AG04449 (cell line): ENCODE measurements around the gene PRRC2B.
"Not testable (repeated sequence)": the region's sequence is repeated elsewhere in the genome, so short reads cannot be mapped to it uniquely, and the experiment has no call there.

Experiments
- CTCF ChIA-PET: fragments of 350-600 bp; formaldehyde crosslinking; extraction: SDS; loops from one replicate; lab custom pipeline; 2021; ENCODE audit warnings: antibody characterized with exemption; lab: Yijun Ruan, JAX
- POLR2A ChIA-PET: fragments of 400-600, 350-600 bp; formaldehyde crosslinking; extraction: SDS; loops from one replicate; lab custom pipeline; 2020; ENCODE audit warnings: antibody characterized with exemption, inconsistent platforms; lab: Yijun Ruan, JAX
- DNase-seq: peaks from one replicate; pipeline ENCODE4 v3.0.0-alpha.2; 2010; ENCODE audit warnings: low read depth, low spot score
- H3K4me3 ChIP-seq: 2 replicates; pipeline ENCODE4 v1.5.1; 2011; ENCODE audit warnings: low read depth, mild to moderate bottlenecking, control low read depth, low read length
- TF ChIP-seq, protein P1 (sequence below): IDR thresholded peaks from one replicate; pipeline ENCODE4 v1.5.1; 2011; ENCODE audit warnings: mild to moderate bottlenecking, moderate library complexity, low read length, control low read depth, inconsistent platforms; ENCODE audit not compliant: insufficient read depth; ENCODE audit errors: missing control alignments

Gene PRRC2B

DNA sequence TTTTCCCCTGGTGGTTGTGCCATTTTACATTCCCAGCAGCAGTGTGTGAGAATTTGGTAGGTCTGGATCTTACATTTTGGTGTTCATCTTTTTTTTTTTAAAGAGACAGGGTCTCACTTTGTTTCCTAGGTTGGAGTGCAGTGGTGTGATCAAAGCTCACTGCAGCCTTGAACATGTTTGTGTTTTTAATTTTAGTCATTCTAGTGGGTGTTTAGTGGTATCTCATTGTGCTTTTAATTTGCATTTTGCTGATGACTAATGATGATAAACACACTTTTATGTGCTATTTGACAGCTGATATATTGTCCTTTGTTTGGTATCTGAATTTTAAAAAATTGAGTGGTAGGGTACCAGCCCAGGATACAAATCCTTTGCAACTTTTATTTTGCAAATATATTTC is 55.4 kb downstream of the PRRC2B start:
- TF ChIP-seq, protein P1, sequence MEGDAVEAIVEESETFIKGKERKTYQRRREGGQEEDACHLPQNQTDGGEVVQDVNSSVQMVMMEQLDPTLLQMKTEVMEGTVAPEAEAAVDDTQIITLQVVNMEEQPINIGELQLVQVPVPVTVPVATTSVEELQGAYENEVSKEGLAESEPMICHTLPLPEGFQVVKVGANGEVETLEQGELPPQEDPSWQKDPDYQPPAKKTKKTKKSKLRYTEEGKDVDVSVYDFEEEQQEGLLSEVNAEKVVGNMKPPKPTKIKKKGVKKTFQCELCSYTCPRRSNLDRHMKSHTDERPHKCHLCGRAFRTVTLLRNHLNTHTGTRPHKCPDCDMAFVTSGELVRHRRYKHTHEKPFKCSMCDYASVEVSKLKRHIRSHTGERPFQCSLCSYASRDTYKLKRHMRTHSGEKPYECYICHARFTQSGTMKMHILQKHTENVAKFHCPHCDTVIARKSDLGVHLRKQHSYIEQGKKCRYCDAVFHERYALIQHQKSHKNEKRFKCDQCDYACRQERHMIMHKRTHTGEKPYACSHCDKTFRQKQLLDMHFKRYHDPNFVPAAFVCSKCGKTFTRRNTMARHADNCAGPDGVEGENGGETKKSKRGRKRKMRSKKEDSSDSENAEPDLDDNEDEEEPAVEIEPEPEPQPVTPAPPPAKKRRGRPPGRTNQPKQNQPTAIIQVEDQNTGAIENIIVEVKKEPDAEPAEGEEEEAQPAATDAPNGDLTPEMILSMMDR = no peak
- ChIA-PET CTCF (interaction anchor here (1.4 kb wide), 1 partner anchor 10 kb away, joined by 3 read pairs; no protein-coding TSS in a partner anchor), POLR2A (no interaction called here)
- no peak for DNase-seq
- no peak overlapping the region for H3K4me3 ChIP-seq

DNA sequence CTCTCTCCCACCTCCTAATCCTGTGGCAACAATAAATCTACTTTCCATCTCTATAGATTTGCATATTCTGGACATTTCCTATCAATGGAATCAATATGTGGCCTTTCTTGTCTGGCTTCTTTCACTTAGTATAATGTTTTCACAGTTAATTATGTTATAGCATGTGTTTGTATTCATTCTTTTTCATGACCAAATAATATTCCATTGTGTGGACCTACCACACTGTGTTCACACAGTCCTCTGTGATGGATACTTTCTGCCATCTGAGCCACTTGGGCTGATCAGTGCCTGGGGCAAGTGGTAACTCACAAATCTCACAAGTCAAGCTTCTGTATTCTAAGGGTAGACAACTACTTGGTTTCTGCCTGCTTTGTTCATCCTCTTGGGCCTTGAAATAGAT is 60.1 kb downstream of the PRRC2B start:
- ChIA-PET CTCF (interaction anchor here (1.6 to 1.9 kb wide), 2 partner anchors 104 kb away, joined by 9 to 10 read pairs; no protein-coding TSS in a partner anchor), POLR2A (interaction anchor here (0.7 kb wide), 1 partner anchor 785 kb away, joined by 4 read pairs; no protein-coding TSS in a partner anchor)
- no peak for DNase-seq
- TF ChIP-seq, protein P1 = no peak
- no peak overlapping the region for H3K4me3 ChIP-seq

DNA sequence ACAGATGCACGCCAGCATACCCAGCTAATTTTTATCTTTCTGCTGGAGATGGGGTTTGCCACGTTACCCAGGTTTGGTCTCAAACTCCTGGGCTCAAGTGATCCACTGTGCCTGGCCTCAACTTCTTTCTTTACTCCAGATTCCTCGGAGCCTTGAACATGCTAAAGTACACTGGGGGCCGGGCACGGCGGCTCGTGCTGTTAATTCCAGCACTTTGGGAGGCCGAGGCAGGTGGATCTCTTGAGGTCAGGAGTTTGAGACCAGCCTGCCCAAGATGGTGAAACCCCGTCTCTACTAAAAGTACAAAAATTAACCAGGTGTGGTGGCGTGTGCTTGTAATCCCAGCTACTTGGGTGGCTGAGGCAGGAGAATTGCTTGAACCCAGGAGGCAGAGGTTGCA is 61.8 kb downstream of the PRRC2B start:
- POLR2A ChIA-PET, H3K4me3 ChIP-seq, DNase-seq: not testable (repeated sequence)
- CTCF ChIA-PET = interaction anchor here (1.0 to 1.9 kb wide), 3 partner anchors 8 to 106 kb away, joined by 3 to 10 read pairs (median 4); no protein-coding TSS in a partner anchor

DNA sequence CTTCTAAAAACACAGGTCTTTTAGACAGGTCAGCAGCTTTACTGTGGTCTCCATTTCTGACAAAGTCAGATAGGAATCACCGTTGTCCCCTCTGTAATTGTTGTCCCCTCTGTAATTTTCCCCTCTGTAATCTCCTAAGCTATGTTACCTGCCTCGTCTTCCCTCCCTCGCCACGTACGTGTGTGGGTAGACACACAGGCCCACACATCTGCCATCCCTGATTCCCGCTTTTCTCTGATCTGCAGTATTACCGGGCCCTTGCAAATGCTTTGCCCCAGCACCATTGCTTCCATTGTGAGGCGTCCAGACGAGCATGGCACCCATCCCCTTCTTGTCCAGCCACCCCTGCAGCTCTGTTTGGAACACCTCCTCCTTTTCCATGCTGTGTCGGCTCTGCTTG is 63.9 kb downstream of the PRRC2B start:
- CTCF ChIA-PET = interaction anchor here (1.1 kb wide), 1 partner anchor 21 kb away, joined by 3 read pairs; no protein-coding TSS in a partner anchor
- no peak for DNase-seq
- POLR2A ChIA-PET = no interaction called here
- no peak overlapping the region for H3K4me3 ChIP-seq
- TF ChIP-seq, protein P1 = no peak

DNA sequence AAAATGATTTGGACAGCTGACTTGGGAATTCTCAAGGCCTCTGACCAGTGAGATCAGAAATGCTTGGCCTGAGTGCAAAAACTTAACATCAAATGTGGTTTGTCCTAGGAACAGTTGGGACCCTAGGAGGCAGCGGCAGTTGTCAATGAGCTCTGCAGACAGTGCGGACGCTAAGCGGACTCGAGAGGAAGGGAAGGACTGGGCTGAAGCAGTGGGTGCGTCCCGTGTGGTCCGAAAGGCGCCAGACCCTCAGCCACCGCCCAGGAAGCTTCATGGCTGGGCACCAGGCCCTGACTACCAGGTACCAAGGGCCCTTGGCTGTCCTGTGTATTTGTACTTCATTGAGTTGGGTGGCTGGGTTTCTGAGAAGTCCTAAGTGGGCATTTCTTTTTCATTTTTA is 65.2 kb downstream of the PRRC2B start:
- no peak for DNase-seq
- POLR2A ChIA-PET = no interaction called here
- CTCF ChIA-PET = interaction anchor here (0.7 to 1.2 kb wide), 2 partner anchors 109 to 281 kb away, joined by 3 to 4 read pairs; no protein-coding TSS in a partner anchor
- H3K4me3 ChIP-seq = no peak overlapping the region
- TF ChIP-seq, protein P1 = no peak

DNA sequence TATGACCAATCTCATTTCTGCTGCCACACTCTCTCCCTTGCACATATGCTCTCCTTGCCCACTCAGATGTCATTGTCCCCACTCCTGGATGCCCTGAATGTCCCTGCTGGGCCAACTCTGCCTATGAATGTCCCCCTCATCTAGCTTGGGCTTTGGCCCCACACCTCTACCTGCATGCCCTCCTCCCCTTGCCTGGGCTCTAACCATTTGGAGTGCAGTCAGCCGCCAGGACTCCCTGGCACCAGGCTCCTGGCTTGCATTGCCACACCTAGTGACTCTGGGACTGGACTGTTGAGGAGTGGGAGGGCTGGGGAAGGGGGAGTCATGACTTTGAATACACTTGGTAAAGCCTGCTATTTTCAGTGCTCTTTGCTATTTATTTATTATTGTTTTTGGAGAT is 67.3 kb downstream of the PRRC2B start:
- H3K4me3 ChIP-seq = no peak overlapping the region
- ChIA-PET CTCF (no interaction called here), POLR2A (interaction anchor here (0.5 to 0.7 kb wide), 2 partner anchors 26 to 71 kb away, joined by 3 to 4 read pairs; no protein-coding TSS in a partner anchor)
- no peak for DNase-seq
- TF ChIP-seq, protein P1 = no peak
